HG03060 (cell line): Measurements from ENCODE around the gene KCNQ1.

ENCODE experiments used
- ATAC-seq: cut with Tn5 transposase; IDR thresholded peaks from one replicate; pipeline ENCODE4 v1.9.1; 2021; ENCODE audit warnings: low read depth, moderate number of reproducible peaks; ENCODE audit not compliant: unreplicated experiment

Gene KCNQ1

GRCh38 chr11:2444821-2445745, at the start of gene KCNQ1:
TSS of gene KCNQ1 (plus strand) at chr11:2445008. CDS start at chr11:2445099, 91 bp downstream.
- ATAC-seq = no peak

- ATAC-seq = no peak
Measured at GRCh38 chr11:2395211-2395730, 49.5 kb upstream of the KCNQ1 start.

- no peak for ATAC-seq
Measured at GRCh38 chr11:2395856-2396255, 49.0 kb upstream of the KCNQ1 start.

GRCh38 chr11:2396471-2396870, 48.3 kb upstream of the KCNQ1 start:
- ATAC-seq = no peak

GRCh38 chr11:2397005-2397404, 47.8 kb upstream of the KCNQ1 start:
- no peak for ATAC-seq

GRCh38 chr11:2398664-2399355, 46.0 kb upstream of the KCNQ1 start:
- ATAC-seq = no peak

GRCh38 chr11:2399488-2400068, 45.2 kb upstream of the KCNQ1 start:
- no peak for ATAC-seq

- peak; percentile 86 for ATAC-seq
Measured at GRCh38 chr11:2400069-2400761, 44.6 kb upstream of the KCNQ1 start, which contains the start of gene TSSC4. TSS of gene TSSC4 (plus strand) at chr11:2400750. CDS start at chr11:2402634, 1,884 bp downstream.

- peak; percentile 2 for ATAC-seq
Measured at GRCh38 chr11:2400762-2401435, 43.9 kb upstream of the KCNQ1 start.

- ATAC-seq = no peak
Measured at GRCh38 chr11:2401436-2401984, 43.3 kb upstream of the KCNQ1 start.

GRCh38 chr11:2402106-2402505, 42.7 kb upstream of the KCNQ1 start:
- ATAC-seq = no peak

- no peak for ATAC-seq
Measured at GRCh38 chr11:2402890-2403645, 41.7 kb upstream of the KCNQ1 start.

GRCh38 chr11:2404735-2405196, 40.0 kb upstream of the KCNQ1 start:
- ATAC-seq = no peak

- no peak for ATAC-seq
Measured at GRCh38 chr11:2406451-2406850, 38.4 kb upstream of the KCNQ1 start.

- ATAC-seq = no peak
Measured at GRCh38 chr11:2406878-2407410, 37.9 kb upstream of the KCNQ1 start.

GRCh38 chr11:2408671-2409070, 36.1 kb upstream of the KCNQ1 start:
- no peak for ATAC-seq

GRCh38 chr11:2409126-2409525, 35.7 kb upstream of the KCNQ1 start:
- ATAC-seq = no peak
